ENCODE data around the gene HIVEP1.

The HIVEP1 gene

GRCh38 chr6:12051861-12052368 lies 39.8 kb downstream of the HIVEP1 start:
- no peak for DNase-seq

GRCh38 chr6:12058172-12058961 lies 46.3 kb downstream of the HIVEP1 start:
- DNase-seq: no peak

GRCh38 chr6:12060780-12061609 lies 48.9 kb downstream of the HIVEP1 start:
- DNase-seq: peak; percentile 57 to 85 (median 66)

- DNase-seq: no peak
Measured at GRCh38 chr6:12062605-12063004, 50.5 kb downstream of the HIVEP1 start.

GRCh38 chr6:12064131-12064530 lies 52.0 kb downstream of the HIVEP1 start:
- DNase-seq: no peak

GRCh38 chr6:12064538-12065071 lies 52.5 kb downstream of the HIVEP1 start:
- no peak for DNase-seq

GRCh38 chr6:12065321-12066140 lies 53.4 kb downstream of the HIVEP1 start:
- DNase-seq: no peak

GRCh38 chr6:12066297-12066696 lies 54.2 kb downstream of the HIVEP1 start:
- DNase-seq: no peak

GRCh38 chr6:12068899-12069557 lies 56.9 kb downstream of the HIVEP1 start:
- peak in 1 of 3 experiments; percentile 32 for DNase-seq

- DNase-seq: peak in 1 of 3 experiments; percentile 44
Measured at GRCh38 chr6:12069891-12070529, 57.9 kb downstream of the HIVEP1 start.

- DNase-seq: no peak
Measured at GRCh38 chr6:12071064-12071615, 59.0 kb downstream of the HIVEP1 start.

- DNase-seq: no peak
Measured at GRCh38 chr6:12075067-12075563, 63.0 kb downstream of the HIVEP1 start.

- no peak for DNase-seq
Measured at GRCh38 chr6:12077021-12077710, 65.1 kb downstream of the HIVEP1 start.

- no peak for DNase-seq
Measured at GRCh38 chr6:12078014-12078413, 65.9 kb downstream of the HIVEP1 start.

- no peak for DNase-seq
Measured at GRCh38 chr6:12081771-12082170, 69.7 kb downstream of the HIVEP1 start.

- no peak for DNase-seq
Measured at GRCh38 chr6:12082368-12082767, 70.3 kb downstream of the HIVEP1 start.

- DNase-seq: no peak
Measured at GRCh38 chr6:12083302-12083701, 71.2 kb downstream of the HIVEP1 start.

- DNase-seq: no peak
Measured at GRCh38 chr6:12083763-12084162, 71.7 kb downstream of the HIVEP1 start.

GRCh38 chr6:12084681-12085080 lies 72.6 kb downstream of the HIVEP1 start:
- DNase-seq: no peak

GRCh38 chr6:12088531-12088930 lies 76.4 kb downstream of the HIVEP1 start:
- no peak for DNase-seq
